Measurements from ENCODE around the gene CKAP2L.
"Not testable (repeated sequence)": the region's sequence is repeated elsewhere in the genome, so short reads cannot be mapped to it uniquely, and the experiment has no call there.

Gene CKAP2L

GRCh38 chr2:112722816-112723546, 41.4 kb downstream of the CKAP2L start:
- H3K4me3 ChIP-seq (ENCODE audit: low read depth, low read length), result no peak overlapping the region
- no peak for DNase-seq (ENCODE audit: low read depth)
- in situ Hi-C loops (cut with HindIII; ENCODE audit: low sequenced_read_pairs), result loop anchor here (5.0 kb wide), 2 partner anchors 56 to 116 kb away; no protein-coding TSS in a partner anchor
- TF ChIP-seq, protein P1, sequence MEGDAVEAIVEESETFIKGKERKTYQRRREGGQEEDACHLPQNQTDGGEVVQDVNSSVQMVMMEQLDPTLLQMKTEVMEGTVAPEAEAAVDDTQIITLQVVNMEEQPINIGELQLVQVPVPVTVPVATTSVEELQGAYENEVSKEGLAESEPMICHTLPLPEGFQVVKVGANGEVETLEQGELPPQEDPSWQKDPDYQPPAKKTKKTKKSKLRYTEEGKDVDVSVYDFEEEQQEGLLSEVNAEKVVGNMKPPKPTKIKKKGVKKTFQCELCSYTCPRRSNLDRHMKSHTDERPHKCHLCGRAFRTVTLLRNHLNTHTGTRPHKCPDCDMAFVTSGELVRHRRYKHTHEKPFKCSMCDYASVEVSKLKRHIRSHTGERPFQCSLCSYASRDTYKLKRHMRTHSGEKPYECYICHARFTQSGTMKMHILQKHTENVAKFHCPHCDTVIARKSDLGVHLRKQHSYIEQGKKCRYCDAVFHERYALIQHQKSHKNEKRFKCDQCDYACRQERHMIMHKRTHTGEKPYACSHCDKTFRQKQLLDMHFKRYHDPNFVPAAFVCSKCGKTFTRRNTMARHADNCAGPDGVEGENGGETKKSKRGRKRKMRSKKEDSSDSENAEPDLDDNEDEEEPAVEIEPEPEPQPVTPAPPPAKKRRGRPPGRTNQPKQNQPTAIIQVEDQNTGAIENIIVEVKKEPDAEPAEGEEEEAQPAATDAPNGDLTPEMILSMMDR (IDR thresholded peaks at IDR 0.05; ENCODE audit: low read depth, low read length, missing control alignments), result no peak

- in situ Hi-C loops (cut with HindIII; ENCODE audit: low sequenced_read_pairs), result loop anchor here (5.0 kb wide), 2 partner anchors 55 to 115 kb away; no protein-coding TSS in a partner anchor
- TF ChIP-seq, protein P1 (IDR thresholded peaks at IDR 0.05; ENCODE audit: low read depth, low read length, missing control alignments), result no peak
- no peak for DNase-seq (ENCODE audit: low read depth)
- no peak overlapping the region for H3K4me3 ChIP-seq (ENCODE audit: low read depth, low read length)
Observed at GRCh38 chr2:112721819-112722522, 42.4 kb downstream of the CKAP2L start.

DNA sequence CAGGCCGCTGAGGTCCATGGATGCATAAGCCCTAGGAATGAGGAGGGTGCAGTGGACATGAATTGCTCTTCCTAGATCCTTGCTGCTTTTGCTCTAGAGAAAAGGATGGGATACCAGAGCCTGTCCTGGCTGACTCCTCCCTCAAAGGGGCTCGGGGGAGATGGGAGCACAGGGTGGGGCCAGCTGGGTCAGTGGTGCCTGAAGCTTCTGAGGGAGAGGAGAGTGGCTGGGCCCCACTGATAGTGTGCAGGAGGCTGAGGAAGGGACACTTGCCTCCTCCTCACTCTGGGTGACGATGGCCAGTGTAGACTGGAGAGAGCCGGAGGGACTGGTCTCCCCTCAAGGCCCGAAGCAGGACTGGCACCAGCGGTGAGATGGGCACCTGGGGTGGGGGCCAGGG, 43.6 kb downstream of the CKAP2L start, which contains the start of gene NT5DC4:
NT5DC4 (plus strand) TSS at position 236 of the 400 bp plus-strand sequence; CDS start at position 296, 60 bp downstream.
- TF ChIP-seq, protein P1 (IDR thresholded peaks at IDR 0.05; ENCODE audit: low read depth, low read length, missing control alignments), result no peak
- in situ Hi-C loops (cut with HindIII; ENCODE audit: low sequenced_read_pairs), result loop anchor here (5.0 kb wide), 2 partner anchors 53 to 113 kb away; no protein-coding TSS in a partner anchor
- DNase-seq (ENCODE audit: low read depth), result no peak
- no peak within 1 kb of the TSS for H3K4me3 ChIP-seq (ENCODE audit: low read depth, low read length)

GRCh38 chr2:112718863-112719370, 45.5 kb downstream of the CKAP2L start:
- in situ Hi-C loops (cut with HindIII; ENCODE audit: low sequenced_read_pairs), result no loop called here
- H3K4me3 ChIP-seq (ENCODE audit: low read depth, low read length), result no peak overlapping the region
- TF ChIP-seq, protein P1 (IDR thresholded peaks at IDR 0.05; ENCODE audit: low read depth, low read length, missing control alignments), result no peak
- DNase-seq (ENCODE audit: low read depth), result no peak

DNA sequence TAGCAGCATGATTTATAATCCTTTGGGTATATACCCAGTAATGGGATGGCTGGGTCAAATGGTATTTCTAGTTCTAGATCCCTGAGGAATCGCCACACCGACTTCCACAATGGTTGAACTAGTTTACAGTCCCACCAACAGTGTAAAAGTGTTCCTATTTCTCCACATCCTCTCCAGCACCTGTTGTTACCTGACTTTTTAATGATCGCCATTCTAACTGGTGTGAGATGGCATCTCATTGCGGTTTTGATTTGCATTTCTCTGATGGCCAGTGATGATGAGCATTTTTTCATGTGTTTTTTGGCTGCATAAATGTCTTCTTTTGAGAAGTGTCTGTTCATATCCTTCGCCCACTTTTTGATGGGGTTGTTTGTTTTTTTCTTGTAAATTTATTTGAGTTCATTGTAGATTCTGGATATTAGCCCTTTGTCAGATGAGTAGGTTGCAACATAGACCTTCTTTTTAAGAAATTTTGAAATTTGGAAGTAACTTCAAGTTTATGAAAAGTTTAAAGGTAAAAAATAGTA, 47.5 kb downstream of the CKAP2L start:
- H3K4me3 ChIP-seq (ENCODE audit: low read depth, low read length); in situ Hi-C loops (cut with HindIII; ENCODE audit: low sequenced_read_pairs); DNase-seq (ENCODE audit: low read depth): not testable (repeated sequence)

DNA sequence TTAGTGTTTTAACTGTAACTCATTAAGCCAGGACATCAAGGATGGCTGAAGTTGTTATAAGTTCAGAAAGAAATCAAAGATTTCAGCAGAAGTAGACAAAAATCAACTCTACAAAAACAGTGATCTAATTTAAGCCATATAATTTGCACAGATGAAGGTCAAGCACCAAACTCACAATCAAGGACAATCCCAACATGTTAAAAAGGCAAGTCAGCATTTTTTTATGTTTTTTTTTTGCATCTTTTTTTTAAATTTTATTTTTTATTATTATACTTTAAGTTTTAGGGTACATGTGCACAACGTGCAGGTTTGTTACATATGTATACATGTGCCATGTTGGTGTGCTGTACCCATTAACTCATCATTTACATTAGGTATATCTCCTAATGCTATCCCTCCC, 48.3 kb downstream of the CKAP2L start:
- H3K4me3 ChIP-seq (ENCODE audit: low read depth, low read length); in situ Hi-C loops (cut with HindIII; ENCODE audit: low sequenced_read_pairs); DNase-seq (ENCODE audit: low read depth): not testable (repeated sequence)

DNA sequence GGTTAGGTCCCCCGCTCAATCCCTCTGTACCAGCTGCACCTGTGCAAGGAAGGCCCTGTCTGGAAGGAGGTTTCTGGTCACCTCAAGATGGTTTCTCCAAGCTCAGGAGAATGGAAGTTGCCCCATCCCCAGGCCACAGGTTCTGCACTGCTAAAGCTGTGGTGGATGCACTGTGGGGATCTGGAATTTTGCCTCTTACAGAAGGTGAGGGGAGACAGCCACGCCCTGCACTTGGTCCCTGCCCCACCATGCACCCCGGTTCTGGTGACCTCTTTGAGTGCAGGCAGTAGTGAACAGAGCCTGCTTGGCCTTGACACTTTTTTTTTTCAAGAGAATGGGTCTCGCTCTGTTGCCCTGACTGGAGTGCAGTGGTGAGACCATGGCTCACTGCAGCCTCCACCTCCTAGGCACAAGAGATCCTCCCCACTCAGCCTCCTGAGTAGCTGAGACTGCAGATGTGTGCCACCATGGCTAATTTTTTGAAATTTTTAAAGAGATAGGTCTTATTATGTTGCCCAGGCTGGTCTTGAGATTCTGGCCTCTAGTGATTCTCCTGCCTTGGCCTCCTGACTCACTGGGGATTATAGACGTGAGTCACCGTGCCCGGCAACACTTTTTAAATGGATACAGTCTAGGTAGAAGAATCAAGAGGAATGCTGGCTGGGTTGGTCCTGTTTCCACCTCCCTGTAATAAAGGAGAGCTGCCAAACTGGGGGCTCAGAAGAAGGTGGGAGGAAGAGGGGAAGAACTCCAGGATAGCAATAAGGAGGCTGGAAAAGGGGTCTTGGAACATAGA, 49.4 kb downstream of the CKAP2L start:
- TF ChIP-seq, protein P1 (IDR thresholded peaks at IDR 0.05; ENCODE audit: low read depth, low read length, missing control alignments), result no peak
- in situ Hi-C loops (cut with HindIII; ENCODE audit: low sequenced_read_pairs), result no loop called here
- DNase-seq (ENCODE audit: low read depth), result no peak

More for the DNA sequence above, 49.4 kb downstream of the CKAP2L start:
- H3K4me3 ChIP-seq (ENCODE audit: low read depth, low read length), result no peak overlapping the region
